Stimulated activated CD8-positive, alpha-beta memory T cell treated with anti-CD3 and anti-CD28 coated beads, Interleukin-7, amount 100 ng/mL, for 1 hour (primary cell): ENCODE data around the gene PEAK1.

ENCODE experiments used
- DNase-seq, 2 donors: peaks; one replicate each; pipeline ENCODE4 v3.0.0-alpha.2; 2020; ENCODE audit warnings: low read depth in 2 of 2

Gene PEAK1

GRCh38 chr15:77419836-77420609, at the start of gene PEAK1:
Gene PEAK1, minus strand, starts transcription at chr15:77420104. Its CDS starts 238,178 bp downstream, at chr15:77181926.
- DNase-seq: peak; percentile 98 to 100

GRCh38 chr15:77468896-77469295, 49.0 kb upstream of the PEAK1 start:
- DNase-seq: no peak

GRCh38 chr15:77466521-77466920, 46.6 kb upstream of the PEAK1 start:
- no peak for DNase-seq

GRCh38 chr15:77464129-77464865, 44.4 kb upstream of the PEAK1 start:
- no peak for DNase-seq

GRCh38 chr15:77461486-77461885, 41.6 kb upstream of the PEAK1 start:
- DNase-seq: no peak

- no peak for DNase-seq
Observed at GRCh38 chr15:77459031-77459430, 39.1 kb upstream of the PEAK1 start.

- DNase-seq: no peak
Observed at GRCh38 chr15:77457905-77458265, 38.0 kb upstream of the PEAK1 start.

GRCh38 chr15:77457191-77457904, 37.4 kb upstream of the PEAK1 start:
- no peak for DNase-seq

- DNase-seq: no peak
Observed at GRCh38 chr15:77456746-77457145, 36.8 kb upstream of the PEAK1 start.

- DNase-seq: no peak
Observed at GRCh38 chr15:77455696-77456321, 35.9 kb upstream of the PEAK1 start.

- no peak for DNase-seq
Observed at GRCh38 chr15:77454951-77455350, 35.0 kb upstream of the PEAK1 start.

GRCh38 chr15:77454265-77454664, 34.4 kb upstream of the PEAK1 start:
- DNase-seq: no peak

GRCh38 chr15:77446840-77447390, 27.0 kb upstream of the PEAK1 start:
- no peak for DNase-seq

GRCh38 chr15:77440378-77440999, 20.6 kb upstream of the PEAK1 start:
- DNase-seq: no peak

GRCh38 chr15:77437264-77437663, 17.4 kb upstream of the PEAK1 start:
- no peak for DNase-seq

GRCh38 chr15:77436822-77437221, 16.9 kb upstream of the PEAK1 start:
- DNase-seq: no peak

- no peak for DNase-seq
Observed at GRCh38 chr15:77430652-77431051, 10.7 kb upstream of the PEAK1 start.

- no peak for DNase-seq
Observed at GRCh38 chr15:77430213-77430612, 10.3 kb upstream of the PEAK1 start.

- DNase-seq: no peak
Observed at GRCh38 chr15:77426871-77427270, 7.0 kb upstream of the PEAK1 start.

- no peak for DNase-seq
Observed at GRCh38 chr15:77426377-77426776, 6.5 kb upstream of the PEAK1 start.

GRCh38 chr15:77425104-77425503, 5.2 kb upstream of the PEAK1 start:
- no peak for DNase-seq

GRCh38 chr15:77421370-77421700, 1.4 kb upstream of the PEAK1 start:
- DNase-seq: no peak
